Coronary artery (tissue), 2 donors: ENCODE results near the gene CEMIP.

ENCODE experiments used
- DNase-seq: peaks from one replicate; pipeline ENCODE4 v3.0.0-alpha.2; 2017; ENCODE audit warnings: low spot score
- H3K27ac ChIP-seq, 2 donors: fragments of 200-600 bp; sonication (generic); one replicate each; pipeline ENCODE4 v1.5.1; 2016 to 2019
- H3K4me3 ChIP-seq: fragments of 200-600 bp; sonication (generic); 2 replicates; pipeline ENCODE4 v1.5.1; 2016; ENCODE audit warnings: mild to moderate bottlenecking, moderate library complexity
- TF ChIP-seq, protein P1 (sequence below): fragments of 200-600 bp; sonication (generic); IDR thresholded peaks from one replicate; pipeline ENCODE4 v1.5.1; 2019; ENCODE audit warnings: antibody characterized with exemption

Gene CEMIP

DNA sequence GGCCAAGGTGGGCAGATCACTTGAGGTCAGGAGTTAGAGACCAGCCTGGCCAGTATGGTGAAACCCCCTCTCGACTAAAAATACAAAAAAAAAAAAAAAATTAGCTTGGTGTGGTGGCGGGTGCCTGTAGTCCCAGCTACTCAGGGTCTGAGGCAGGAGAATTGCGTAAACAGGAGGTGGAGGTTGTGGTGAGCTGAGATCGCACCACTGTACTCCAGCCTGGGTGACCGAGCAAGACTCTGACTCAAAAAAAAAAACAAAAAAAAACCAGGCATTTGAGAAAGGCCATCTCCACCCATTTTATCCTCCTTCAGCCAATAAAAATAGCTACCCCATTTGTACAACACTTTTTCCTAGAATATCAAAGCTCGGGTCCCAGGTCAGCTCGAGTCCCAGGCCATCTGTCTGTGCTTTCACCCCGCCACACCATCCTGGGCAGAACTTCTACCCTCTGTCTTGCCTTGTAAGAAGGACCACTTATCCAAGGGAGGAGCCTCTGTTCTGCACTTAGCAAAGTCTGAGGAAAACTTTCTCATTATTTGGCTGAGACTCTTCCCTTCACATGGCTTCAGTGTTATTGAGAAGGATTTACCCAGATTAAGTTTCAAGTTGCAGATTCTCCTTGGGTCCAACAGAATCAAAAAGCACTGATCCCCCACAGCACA, 111.3 kb downstream of the CEMIP start:
- TF ChIP-seq, protein P1, sequence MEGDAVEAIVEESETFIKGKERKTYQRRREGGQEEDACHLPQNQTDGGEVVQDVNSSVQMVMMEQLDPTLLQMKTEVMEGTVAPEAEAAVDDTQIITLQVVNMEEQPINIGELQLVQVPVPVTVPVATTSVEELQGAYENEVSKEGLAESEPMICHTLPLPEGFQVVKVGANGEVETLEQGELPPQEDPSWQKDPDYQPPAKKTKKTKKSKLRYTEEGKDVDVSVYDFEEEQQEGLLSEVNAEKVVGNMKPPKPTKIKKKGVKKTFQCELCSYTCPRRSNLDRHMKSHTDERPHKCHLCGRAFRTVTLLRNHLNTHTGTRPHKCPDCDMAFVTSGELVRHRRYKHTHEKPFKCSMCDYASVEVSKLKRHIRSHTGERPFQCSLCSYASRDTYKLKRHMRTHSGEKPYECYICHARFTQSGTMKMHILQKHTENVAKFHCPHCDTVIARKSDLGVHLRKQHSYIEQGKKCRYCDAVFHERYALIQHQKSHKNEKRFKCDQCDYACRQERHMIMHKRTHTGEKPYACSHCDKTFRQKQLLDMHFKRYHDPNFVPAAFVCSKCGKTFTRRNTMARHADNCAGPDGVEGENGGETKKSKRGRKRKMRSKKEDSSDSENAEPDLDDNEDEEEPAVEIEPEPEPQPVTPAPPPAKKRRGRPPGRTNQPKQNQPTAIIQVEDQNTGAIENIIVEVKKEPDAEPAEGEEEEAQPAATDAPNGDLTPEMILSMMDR: no peak
- DNase-seq: no peak
- Histone ChIP-seq H3K27ac (peak overlapping the region in 1 of 2 donors; percentile 46), H3K4me3 (no peak overlapping the region)

DNA sequence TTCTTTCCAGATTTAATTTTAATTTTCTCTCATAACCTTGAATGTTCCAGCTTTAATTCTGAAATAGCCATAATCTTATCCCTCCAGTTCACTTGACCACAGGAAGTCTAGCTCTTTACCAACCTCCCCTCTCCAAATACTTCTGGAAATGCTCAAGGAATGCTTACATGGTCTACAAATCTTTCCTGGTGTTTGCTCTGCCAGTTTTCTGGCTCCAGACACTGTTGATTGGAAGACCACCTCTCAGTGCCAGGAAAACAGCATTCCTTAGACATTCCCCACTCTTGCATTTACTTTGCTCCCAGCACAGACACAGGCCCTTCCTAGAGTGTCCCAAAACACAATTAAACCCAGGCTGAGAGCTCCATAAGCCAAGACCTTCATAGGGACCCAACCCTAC, 111.8 kb downstream of the CEMIP start:
- H3K27ac ChIP-seq: peak overlapping the region in 1 of 2 donors; percentile 46
- H3K4me3 ChIP-seq: no peak overlapping the region
- no peak for DNase-seq
- TF ChIP-seq, protein P1: no peak

DNA sequence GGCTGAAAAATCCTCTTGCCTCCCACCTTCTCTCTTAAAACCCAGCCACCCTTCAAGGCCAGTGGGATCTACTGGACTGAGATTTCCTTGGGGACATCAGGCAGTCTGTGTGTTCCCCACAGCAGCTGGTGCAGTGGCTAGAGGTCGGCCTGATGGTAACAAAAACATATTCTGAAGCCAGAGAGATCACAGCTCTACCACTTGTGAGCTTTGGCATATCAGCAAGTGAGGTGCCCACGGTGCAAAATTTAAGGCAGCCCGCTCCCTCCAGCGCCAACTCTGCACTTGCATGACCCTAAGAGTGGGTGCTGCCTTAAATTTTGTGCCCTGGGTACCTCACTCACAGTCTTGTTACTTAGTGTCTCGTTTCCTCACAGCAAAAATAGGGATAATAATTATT, 113.2 kb downstream of the CEMIP start:
- TF ChIP-seq, protein P1: no peak

DNA sequence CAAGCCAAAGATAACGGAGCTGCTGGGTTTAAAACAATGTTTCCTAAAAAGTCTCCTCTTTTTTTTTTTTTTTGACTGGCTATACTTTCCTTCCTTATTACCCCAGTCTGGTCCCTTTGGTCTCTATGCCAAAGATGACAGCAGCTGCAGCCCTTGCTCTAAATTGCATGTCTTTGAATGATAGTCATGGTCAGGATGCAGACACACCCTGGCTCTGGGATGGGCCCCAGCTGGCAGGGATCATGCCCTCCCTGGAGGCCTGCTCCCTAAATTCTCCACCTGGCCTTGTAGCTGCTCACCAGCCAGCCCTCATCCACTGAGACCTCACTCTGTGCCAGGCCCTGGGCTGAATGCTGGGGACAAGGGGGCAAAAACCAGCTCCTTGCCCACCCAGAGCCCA, 114.6 kb downstream of the CEMIP start:
- H3K4me3 ChIP-seq: no peak overlapping the region
- no peak for DNase-seq
- no peak overlapping the region for H3K27ac ChIP-seq
- TF ChIP-seq, protein P1: no peak

More for the DNA sequence above, 113.2 kb downstream of the CEMIP start:
- Histone ChIP-seq H3K4me3 (no peak overlapping the region), H3K27ac (peak overlapping the region in 1 of 2 donors; percentile 7)
- DNase-seq: no peak

DNA sequence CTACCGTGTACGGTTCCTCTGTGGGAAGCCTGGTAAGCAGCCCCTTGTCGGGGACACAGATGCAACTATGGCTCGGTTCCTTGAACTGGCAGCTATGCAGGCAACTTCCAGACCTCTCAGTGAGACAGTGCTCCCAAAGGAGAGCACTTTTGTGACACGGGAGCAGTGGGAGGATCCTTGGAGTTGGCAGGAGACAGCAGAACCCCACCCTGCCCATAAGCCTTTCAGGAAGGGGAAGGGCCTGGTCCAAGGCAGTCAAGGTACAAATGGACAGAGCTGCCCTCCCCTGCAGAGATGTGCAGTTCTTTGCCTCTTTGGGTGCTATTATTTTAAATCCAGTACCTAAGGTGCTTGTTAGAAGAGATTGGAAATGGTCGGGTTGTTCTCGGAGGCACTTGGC, 115.9 kb downstream of the CEMIP start:
- Histone ChIP-seq H3K27ac (no peak overlapping the region), H3K4me3 (no peak overlapping the region)
- TF ChIP-seq, protein P1: no peak
- DNase-seq: no peak

DNA sequence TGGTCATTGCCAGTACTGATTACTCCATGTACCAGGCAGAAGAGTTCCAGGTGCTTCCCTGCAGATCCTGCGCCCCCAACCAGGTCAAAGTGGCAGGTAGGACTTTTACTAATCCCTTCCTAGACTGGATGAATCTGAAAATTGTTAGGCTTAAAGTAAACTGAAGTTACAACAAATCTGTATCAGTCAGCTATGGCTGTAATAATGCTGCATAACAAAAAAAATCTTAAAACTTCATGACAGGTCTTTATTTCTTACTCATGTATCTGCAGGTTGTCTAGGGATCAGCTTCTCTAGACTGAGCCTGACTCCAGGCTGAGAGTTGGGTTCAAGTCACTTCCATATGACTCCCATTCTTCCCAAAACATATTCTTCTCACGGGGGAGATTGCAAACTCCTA, 116.8 kb downstream of the CEMIP start:
- no peak for DNase-seq
- Histone ChIP-seq H3K4me3 (no peak overlapping the region), H3K27ac (no peak overlapping the region)
- TF ChIP-seq, protein P1: no peak

DNA sequence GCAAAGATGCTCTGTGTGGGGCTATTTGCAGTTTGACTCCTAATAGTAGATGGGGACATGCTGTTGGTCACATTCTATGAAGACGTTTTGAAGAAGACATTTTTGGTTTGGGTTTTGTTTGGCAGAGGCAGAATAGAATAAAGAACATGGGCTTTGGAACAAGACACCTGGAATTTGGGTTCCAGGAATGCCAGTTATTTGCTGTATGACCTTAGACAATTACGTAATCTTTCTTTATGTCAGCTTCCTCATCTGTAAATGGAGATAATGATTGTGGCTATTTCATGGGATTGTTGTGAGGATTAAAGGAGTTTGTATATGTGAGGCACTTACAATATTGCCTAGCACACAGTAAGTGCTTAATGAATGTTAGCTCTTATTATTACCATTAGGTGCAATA, 118.9 kb downstream of the CEMIP start:
- H3K4me3 ChIP-seq: no peak overlapping the region
- H3K27ac ChIP-seq: no peak overlapping the region
- TF ChIP-seq, protein P1: no peak
- no peak for DNase-seq
